Measurements from ENCODE around the gene CELF2.
"Not testable (repeated sequence)": the region's sequence is repeated elsewhere in the genome, so short reads cannot be mapped to it uniquely, and the experiment has no call there.

The CELF2 gene

DNA sequence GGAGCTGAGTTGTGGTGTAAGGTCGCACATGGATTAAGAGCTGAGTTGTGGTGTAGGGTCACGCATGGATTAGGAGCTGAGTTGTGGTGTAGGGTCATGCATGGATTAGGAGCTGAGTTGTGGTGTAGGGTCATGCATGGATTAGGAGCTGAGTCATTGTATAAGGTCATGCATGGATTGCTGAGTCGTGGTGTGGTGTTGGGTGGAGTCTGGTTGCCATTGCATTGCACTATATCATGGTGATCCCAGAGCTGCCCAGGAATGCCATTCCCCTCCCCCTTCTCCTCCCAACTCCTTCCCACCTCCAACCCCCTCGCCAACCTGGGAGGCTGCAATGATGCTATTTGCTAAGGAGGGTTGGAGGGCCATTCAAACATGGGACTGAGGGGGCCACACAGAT lies 349.2 kb downstream of the CELF2 start:
- not testable (repeated sequence) for DNase-seq

DNA sequence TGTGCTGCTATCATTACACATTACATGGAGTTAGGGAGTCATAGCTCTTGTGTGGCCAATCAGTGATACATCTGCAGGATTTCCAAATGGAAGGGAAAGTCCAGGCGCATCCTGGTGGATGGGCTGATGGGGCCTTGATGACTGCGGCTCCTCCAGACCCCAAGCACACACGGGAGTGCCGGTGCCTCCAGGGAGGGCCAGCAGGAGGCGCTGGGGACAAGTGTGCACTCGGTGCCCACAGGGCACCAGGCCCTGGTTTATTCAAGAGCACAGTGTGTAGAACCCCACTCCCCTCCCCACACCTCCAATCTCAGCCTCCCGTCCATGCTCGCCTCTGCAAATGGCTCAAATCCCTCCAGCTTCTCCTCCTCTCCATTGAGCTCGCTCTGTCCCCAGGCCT lies 349.8 kb downstream of the CELF2 start:
- no peak for DNase-seq

DNA sequence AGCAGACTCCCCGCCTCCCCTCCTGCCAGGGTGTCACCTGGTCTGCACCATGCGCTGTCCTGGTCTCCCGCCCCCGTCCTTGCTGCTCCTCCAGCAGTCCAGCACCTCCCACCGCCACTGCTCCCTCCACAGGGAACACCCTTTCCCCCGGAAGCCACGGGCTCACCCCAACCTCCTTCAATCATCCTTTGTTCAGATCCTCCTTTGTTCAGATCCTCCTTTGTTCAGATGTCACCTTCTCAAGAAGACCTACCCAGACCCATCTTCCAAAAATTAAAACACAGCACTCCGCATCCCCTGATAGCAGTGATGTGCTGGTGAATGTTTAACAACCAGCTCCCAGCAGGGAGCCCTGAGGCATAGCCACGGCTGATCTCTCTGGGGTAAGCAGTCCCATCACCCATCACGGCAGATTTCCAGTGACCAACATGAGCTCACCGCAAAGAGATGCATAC lies 356.1 kb downstream of the CELF2 start:
- no peak for DNase-seq

DNA sequence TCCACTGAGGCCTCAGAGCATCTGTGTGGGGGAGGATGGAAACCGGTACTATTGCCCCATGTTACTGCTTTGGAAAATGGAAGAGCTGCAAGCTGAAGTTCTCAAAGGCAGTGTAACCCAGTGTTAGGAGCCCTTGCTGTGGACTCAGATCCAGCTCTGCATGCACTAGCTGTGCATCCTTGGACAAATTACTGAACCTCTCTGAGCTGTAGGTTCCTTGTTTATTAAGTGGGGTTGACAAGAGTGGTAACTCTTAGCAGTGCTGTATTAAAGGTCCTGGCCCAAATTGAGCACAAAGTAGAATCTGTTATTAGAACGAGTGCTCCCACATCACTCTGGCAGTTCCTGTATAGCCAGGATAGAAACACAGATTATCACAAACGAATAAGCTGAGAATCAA lies 359.6 kb downstream of the CELF2 start:
- DNase-seq, result no peak

DNA sequence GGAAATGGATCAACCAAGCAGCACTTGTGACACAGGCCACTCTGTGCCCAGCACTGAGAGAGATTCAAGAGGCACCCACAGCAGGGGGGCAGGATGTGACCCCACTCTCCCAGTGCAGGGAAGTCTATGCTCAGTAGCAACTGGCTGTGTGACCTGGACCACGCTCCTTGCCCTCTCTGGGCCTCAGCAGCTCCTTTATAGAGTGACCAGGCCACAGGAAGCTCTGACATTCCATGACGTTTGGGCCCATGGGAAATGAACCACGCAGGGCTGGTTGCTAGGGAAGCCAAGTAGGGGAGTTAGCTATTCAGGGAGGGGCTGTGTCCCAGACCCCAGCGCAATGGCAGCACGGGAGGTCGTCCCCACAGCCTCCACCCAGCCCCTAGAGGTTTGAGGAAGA lies 361.2 kb downstream of the CELF2 start:
- no peak for DNase-seq

DNA sequence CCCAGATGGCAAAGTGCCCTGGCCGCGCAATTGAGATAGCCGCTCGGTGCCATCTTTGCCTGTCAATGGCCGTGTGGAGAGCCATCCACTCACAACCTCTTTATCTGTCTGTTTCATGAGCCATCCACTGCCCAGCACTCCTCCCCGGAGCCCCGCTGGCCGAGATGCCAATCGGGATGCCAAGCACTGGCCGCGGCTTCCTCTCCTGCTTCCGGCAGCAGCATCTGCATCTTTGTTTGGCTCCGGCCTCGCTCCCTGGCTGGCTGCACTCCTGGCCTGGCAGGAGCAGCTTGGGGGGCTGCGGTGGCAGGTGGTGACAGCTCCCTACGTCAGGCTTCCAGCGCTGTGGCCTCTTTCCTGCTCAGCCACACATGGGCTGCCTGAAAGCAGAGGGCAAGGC lies 362.1 kb downstream of the CELF2 start:
- DNase-seq, result no peak

DNA sequence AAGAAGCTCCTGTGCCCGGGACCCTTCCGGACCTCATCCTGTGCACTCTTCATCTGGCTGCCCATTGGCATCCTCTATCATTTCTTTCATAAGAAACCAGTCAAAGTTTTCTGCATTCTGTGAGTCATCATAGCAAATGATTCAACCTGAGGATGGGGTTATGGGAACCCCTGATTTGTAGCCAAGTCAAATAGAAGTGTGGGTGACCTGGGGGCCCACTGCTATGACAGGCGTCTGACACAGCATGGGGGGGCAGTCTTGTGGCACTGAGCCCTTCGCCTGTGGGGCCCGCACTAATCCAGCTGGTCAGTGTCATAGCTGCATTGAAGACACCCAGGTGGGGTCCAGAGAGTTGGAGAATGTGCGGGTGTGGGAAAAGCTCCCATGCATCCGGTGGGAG lies 363.4 kb downstream of the CELF2 start:
- no peak for DNase-seq

DNA sequence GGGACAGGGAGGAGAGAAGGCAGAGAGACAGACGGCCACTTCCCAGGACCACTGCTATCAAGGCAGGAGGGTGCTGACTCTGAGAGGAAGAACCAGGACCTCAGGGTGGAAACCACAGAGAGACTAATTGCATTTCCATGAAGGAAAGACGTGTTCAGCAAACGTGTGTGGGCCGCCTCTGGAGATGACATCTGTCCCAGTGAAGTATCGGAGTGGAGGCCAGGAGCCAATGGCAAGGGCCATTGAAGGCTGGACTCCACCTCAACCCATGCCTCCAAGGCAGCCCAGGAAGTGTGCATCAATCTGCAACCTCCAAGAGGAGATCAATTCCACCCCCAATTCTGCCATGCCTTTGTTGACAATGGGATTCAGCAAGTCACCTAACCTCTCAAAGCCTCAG lies 363.8 kb downstream of the CELF2 start:
- no peak for DNase-seq

DNA sequence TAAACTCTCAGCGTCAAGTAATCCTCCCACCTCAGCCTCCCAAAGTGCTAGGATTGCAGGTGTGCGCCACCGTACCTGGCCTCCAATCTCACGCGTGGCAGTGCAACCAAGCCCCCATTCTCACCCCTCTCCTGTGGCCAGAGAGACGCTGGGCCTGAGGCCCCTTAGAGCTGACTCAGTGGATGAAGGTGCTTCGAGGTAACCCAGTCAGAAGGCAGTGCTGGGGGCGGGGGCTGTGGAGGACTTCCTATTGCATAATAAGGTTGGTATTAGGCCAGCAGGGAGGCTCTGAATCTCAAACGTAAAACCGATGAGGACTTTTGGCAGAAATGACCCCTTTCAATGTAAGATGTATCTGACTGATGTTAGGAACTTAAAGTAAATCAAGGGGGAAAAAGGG lies 364.5 kb downstream of the CELF2 start:
- DNase-seq, result no peak

DNA sequence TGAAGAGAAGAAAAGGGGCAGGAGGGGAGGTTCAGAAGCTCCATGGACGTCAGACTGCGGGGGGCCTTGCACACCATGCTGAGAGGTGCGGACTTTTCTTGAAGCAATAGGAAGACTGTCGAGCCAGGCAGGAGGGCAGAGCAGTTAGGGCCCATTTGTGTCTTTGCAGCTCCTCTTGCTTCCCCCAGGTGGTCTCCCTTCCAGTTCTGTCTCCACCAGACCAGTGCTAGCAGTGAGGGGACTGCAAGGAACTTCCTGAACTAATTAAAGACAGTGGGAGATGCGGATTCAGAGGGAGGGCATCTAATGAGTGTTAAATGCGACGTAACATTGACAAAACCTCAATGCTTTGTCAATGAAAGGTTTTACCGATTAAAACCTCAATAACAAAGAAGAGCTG lies 368.4 kb downstream of the CELF2 start:
- DNase-seq, result no peak

Data from CD4-positive, alpha-beta T cell treated with Interleukin-17A for 1 hour (primary cell).